ENCODE measurements around the gene DOCK1.

DNA sequence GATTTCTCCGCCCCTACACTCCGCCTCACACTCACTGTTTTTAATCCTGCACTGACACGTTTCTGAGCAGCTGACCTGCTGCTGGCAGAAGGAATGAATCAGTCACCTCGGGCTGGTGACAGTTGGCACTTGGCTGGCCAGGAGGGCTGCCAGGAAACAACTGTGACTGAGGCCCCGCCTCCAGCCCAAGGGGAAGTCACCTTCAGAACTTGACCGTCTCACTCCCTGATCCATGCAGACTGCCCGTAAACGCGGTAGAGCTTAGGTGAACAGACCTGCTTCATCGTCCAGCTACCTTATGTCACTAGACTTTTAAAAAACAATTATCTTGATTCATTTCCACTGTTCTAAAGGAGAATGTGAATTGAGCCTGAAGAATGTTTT lies 107.5 kb downstream of the DOCK1 start:
- TF ChIP-seq, protein P1, sequence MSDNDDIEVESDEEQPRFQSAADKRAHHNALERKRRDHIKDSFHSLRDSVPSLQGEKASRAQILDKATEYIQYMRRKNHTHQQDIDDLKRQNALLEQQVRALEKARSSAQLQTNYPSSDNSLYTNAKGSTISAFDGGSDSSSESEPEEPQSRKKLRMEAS (IDR thresholded peaks at IDR 0.05; ENCODE audit: low read depth, low read length): no peak
- TF ChIP-seq, protein P2, sequence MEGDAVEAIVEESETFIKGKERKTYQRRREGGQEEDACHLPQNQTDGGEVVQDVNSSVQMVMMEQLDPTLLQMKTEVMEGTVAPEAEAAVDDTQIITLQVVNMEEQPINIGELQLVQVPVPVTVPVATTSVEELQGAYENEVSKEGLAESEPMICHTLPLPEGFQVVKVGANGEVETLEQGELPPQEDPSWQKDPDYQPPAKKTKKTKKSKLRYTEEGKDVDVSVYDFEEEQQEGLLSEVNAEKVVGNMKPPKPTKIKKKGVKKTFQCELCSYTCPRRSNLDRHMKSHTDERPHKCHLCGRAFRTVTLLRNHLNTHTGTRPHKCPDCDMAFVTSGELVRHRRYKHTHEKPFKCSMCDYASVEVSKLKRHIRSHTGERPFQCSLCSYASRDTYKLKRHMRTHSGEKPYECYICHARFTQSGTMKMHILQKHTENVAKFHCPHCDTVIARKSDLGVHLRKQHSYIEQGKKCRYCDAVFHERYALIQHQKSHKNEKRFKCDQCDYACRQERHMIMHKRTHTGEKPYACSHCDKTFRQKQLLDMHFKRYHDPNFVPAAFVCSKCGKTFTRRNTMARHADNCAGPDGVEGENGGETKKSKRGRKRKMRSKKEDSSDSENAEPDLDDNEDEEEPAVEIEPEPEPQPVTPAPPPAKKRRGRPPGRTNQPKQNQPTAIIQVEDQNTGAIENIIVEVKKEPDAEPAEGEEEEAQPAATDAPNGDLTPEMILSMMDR (IDR thresholded peaks at IDR 0.05; ENCODE audit: low read depth, low read length): no peak

Data from NB4 (cell line).